Fibroblast of peridontal ligament (primary cell): ENCODE measurements around the gene CHRNA4.
"Not testable (repeated sequence)": the region's sequence is repeated elsewhere in the genome, so short reads cannot be mapped to it uniquely, and the experiment has no call there.

Experiments used
- DNase-seq: peaks from one replicate; pipeline ENCODE4 v3.0.0-alpha.2; 2010; ENCODE audit errors: extremely low read depth

The CHRNA4 gene

DNA sequence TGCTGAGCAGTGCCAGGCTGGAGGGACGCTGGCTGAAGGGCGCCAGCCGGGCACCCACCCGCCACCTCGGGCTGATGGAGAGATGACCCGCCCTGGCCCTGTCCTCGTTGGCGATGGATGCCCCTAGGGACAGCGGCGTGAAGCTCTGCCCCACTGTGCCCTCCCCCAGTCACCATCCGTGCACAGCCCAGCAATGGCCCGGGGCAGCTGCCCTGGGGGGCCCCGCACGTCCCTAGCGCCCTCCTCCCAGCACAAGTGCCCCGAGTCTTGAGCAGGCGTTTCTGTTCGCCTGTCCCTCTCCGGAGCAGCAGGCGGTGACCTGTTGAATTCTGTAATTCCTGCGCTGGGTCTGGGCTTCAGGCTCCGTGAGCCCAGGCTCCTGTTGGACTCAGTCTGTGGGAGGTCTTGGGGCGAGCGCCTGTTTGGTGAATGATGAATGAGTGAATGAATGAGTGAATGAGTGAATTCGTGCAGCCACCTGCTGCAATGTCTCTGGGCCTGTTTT is 36.8 kb upstream of the CHRNA4 start:
- no peak for DNase-seq

DNA sequence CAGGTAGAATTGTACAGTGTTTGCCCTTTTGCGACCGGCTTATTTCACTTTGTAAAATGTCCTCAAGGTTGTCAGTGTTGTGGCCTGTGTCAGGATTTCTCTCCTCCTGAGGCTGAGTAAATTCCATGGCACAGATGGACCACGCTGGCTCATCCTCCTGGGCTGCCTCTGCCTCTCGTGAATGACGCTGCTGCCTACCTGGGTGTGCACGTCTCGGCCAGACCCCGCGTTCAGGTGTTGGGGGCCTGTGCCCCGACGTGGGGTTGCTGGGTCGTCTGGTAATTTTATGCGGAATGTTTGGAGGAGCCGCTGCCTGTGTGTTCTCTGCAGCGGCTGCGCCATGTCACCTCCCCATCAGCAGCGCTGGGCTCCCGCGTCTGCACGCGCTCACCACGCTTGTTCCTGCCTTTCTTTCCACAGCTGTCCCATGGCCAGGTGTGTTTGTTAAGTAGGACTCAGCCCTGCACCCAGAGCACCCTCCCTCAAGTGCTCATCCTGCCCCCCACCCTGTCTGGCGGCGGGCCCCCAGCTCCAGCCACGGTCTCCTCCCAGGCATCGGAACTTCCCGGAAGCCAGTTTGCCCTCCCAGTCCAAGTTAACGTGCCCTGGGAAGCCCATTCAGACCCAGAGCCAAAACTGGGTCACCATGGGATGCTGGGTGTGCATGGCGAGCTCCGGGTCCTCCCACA is 36.1 kb upstream of the CHRNA4 start:
- DNase-seq: no peak

DNA sequence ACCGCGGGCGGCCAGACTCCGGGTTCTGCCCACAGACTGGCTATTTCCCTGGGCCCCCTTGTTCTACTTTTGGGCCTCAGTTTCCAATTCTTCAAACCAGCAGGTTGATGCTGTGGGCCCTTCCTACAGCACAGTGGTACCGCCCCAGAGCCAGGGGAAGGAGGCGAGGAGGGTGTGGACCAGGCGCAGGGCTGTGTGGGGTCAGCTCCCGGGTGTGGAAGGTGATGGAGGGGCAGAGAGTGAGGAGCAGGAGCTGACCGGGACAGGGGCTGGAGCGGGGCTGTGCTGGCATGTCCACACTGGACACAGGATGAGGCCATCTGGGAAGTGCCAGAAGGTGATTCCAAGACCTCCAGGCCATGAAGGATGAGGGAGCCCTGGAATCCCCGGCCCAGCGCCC is 35.2 kb upstream of the CHRNA4 start:
- DNase-seq: no peak

GRCh38 chr20:63395723-63396122 is 34.6 kb upstream of the CHRNA4 start:
- no peak for DNase-seq

- no peak for DNase-seq
These were observed 33.8 kb upstream of the CHRNA4 start for GRCh38 chr20:63394920-63395455.

DNA sequence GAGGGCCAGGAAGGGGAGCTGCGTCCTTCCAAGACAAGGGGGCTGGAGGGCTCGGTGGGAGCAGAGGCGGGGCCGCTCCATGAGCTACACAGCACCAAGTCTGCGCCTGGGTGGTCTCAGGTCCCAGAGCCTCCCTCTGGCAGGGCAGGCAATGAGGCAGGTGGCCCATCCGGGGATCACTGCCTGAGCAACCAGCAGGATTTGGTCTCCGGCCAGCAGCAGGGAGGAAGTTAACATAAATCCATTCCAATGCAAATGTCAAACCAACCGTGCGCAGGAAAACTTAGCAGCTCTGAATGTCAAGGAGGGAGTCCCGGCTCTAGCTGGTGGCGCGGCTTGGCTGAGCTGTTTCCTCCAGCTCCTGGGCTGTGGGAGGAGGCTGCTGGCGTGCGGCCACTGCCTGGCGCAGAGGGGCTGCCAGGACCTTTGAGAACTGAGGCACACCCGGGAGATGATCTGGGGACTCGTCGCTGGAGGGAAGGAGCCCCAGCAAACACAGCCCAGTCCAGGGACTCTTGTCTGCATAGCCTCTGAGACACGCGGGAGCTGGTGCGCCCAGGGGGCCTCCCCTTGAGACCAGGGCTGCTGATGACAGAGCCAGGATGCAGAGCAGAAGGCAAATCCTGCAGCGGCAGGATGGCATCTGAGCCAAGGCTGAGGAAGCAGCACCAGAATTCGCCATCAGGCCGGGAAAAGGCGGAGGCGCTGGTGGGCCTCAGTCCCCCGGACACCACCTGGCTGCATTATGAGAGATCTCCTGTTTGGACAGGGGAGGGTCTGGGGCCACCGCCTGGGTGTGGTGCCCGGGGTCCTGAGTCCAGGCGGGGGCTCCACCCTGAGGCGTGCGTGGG is 33.1 kb upstream of the CHRNA4 start:
- no peak for DNase-seq

DNA sequence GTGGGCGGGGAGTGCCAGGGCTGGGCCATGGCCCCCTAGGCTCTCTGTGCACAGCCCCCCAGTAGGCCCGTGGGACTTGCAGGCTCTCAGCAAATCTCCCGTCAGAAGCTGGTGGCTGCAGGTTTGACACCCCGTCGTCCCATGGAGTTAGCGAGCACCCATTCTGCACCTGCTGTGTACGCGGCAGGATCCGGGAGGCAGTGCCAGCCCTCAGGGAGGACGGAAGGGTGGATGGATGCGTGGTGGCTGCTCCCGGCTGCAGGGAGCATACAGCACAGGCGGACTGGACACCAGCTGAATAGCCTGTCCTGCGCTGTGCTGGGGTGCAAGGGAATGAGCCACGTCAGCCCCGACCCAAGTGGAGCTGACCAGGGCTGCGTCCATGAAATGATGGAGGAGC is 32.4 kb upstream of the CHRNA4 start:
- DNase-seq: no peak

- no peak for DNase-seq
These were observed 31.6 kb upstream of the CHRNA4 start for GRCh38 chr20:63392465-63393365.

DNA sequence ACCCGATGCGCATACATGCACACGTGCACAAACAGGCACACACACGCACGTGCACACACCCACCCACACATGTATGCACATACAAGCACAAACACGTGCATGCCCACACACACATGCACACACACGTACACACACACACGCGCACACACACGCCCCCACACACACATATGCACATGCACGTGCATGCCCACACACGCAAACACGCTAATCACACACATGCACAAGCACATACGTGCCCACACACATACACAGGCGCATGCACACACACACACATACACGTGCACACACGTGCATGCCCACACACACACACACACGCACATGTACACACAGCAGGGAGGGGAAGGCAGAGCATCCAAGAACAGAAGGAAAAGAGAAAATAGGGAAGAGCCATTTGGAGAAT is 26.8 kb upstream of the CHRNA4 start:
- DNase-seq: no peak

DNA sequence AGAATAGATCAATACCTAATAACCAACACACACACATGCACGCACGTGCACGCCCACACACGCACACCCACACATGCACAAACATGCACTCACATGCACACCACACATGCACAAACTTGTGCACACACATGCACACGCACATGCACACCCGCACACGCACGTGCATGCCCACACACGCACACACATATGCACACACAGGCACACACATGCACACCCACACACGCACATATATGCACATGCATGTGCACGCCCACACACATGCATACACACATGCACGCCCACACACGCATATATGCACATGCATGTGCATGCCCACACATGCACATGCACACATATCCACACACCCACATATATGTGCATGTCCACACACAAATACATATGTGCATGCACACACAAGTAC is 26.2 kb upstream of the CHRNA4 start:
- no peak for DNase-seq

DNA sequence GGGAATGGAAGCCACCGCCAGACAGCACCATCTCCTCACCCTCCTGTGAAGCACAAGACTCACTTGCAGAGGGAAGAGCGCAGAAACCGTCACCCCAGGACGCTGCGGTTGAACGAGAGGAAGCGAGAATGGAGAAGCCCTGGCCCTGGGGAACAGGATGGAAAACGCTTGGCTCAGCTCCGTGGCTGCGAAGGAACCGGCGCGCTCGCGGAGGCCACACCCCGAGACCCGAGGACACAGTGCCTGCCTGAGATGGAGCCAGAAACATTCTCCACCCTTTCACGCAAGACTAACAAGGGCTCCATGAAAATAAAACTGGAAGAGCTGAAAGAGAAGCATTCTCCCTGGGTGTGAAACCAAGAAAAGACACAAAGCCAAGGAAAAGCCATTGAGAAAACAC is 25.3 kb upstream of the CHRNA4 start:
- DNase-seq: no peak

DNA sequence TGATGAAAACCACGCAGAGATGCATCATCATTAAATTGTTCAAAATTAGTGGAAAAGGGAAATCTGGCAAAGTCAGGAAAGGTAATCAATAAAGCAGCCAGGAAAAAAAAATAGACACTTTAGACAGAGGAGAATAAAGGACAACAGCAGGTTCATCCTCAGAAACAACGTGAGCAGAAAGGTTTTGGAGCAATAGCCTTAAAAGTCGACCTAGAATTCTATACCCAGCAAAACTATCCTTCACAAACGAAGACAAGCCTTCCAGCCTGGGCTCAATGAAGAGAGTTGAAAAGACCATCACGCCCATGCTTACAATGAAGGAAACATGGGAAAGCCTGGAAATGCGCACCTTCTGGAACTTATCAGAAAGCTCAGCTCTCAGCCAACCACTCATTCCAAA is 24.7 kb upstream of the CHRNA4 start:
- DNase-seq: no peak

DNA sequence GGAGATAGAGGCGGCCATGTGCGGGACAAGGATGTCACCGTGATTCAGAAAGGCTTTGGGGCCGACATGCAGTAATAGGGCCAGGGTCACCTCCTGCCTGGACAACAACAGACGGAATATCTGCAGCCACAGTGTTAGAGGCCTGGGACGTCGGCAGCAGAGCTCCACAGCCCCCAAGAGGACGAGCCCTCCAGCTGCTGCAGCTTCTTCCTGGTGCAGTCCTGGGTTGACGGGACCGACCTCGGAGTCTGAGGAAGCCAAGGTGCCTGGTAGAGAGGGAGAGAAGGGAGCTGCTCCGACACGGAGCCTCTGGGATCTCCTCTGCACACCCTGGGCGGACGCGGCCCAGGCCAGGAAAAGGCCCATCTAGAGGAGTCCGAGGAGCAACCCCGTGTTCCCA is 23.2 kb upstream of the CHRNA4 start:
- no peak for DNase-seq

- no peak for DNase-seq
These were observed 22.4 kb upstream of the CHRNA4 start for GRCh38 chr20:63383556-63383955.

DNA sequence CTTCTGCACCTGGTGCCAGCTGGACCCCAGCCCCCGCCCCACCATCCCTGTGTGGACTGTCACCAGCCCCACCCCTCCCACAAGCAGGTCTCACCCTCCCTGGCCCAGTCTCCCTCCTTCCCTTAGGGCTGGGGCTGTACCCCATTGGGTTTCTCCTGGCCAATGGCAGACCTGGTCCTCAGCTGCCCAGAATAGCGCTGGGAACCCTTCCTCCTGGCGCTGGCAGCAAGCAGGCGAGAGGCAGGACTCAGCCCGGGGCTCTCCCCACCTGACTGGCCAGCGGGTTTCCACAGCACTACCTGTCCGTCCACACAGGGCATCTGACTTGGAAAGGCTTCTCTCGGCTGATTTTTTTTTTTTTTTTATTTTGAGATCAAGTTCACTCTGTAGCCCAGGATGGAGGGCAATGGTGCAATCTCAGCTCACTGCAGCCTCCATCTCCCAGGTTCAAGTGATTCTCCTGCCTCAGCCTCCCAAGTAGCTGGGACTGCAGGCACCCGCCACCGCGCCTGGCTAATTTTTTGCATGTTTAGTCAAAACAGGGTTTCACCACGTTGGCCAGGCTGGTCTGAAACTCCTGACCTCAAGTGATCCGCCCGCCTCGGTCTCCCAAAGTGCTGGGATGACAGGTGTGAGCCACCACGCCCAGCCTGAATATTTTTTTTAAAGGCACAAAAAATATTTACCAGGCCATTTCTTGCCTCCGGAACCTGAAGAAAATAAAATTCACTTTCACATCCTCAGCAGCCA is 21.6 kb upstream of the CHRNA4 start:
- DNase-seq: no peak

GRCh38 chr20:63381781-63382431 is 20.8 kb upstream of the CHRNA4 start:
- DNase-seq: no peak

GRCh38 chr20:63380346-63380870 is 19.3 kb upstream of the CHRNA4 start:
- no peak for DNase-seq

DNA sequence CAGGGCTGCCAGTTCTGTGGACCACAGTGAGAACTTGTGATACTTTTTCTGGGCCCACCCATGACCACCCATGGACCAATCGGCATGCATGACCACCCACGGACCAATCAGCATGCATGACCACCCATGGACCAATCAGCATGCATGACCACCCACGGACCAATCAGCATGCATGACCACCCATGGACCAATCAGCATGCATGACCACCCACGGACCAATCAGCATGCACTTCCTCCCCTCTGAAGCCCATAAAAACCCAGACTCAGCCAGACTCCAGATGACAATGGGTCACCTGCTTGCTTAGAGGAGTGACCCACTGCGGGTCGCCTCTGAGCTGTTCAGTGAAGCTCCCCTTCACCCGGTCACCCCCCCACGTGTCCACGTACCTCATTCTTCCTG is 18.7 kb upstream of the CHRNA4 start:
- not testable (repeated sequence) for DNase-seq

DNA sequence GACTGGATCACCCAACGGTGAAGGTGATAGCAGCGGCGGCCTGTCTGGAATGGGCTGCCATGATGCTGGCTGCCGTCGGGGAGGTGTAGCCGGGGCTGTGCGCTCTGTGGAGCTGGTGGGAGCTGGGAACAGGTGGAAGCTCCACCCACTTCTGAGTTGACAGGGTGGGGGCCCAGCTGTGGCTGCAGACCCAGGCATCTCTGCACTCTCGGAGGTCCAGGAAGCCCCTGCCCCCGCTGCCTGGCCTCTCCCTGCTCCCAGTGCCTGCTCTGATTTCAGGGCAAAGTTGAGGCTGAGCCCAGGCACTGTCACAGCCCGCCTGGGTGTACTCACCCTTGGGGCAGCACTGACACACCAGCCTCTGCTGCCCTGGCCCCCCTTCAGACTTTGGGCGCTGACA is 18.1 kb upstream of the CHRNA4 start:
- DNase-seq: no peak

GRCh38 chr20:63378626-63379025 is 17.5 kb upstream of the CHRNA4 start:
- DNase-seq: no peak
